Body of pancreas (tissue), 4 donors: Measurements from ENCODE around the gene RPTOR. TPM values are rescaled to one million over a fixed set of nuclear protein-coding genes. Genes with fewer than 3 reads are reported as not detected.

Experiments used
- ATAC-seq: fragments of 150-250 bp; one replicate; pipeline ENCODE4 v1.9.1; 2016
- DNase-seq, 4 donors: peaks; one replicate each; pipeline ENCODE4 v3.0.0-alpha.2; 2019
- H3K27ac ChIP-seq, 4 donors: fragments of 200-600 bp; sonication (generic); 1 replicate in 3 of 4; 2 replicates in 1 of 4; pipeline versions ENCODE4 v1.5.1 to v1.6.1; 2016 to 2019; ENCODE audit warnings: mild to moderate bottlenecking in 1 of 4, mixed read lengths in 1 of 4, moderate library complexity in 1 of 4
- H3K27me3 ChIP-seq, 2 donors: fragments of 200-600 bp; sonication (generic); one replicate each; pipeline ENCODE4 v1.6.0; 2016; ENCODE audit warnings: mild to moderate bottlenecking in 1 of 2
- H3K36me3 ChIP-seq, 2 donors: fragments of 200-600 bp; sonication (generic); replicated peaks in 1 of 2; 2 replicates each; pipeline ENCODE4 v1.5.1; 2016; ENCODE audit warnings: low read depth in 2 of 2; ENCODE audit not compliant: insufficient read depth in 1 of 2
- H3K4me1 ChIP-seq: fragments of 200-600 bp; sonication (generic); one replicate; pipeline ENCODE4 v1.6.0; 2016
- H3K4me3 ChIP-seq, 2 donors: fragments of 200-600 bp; sonication (generic); 1 replicate in 1 of 2; 2 replicates in 1 of 2; pipeline ENCODE4 v1.5.1; 2016 to 2019
- H3K9me3 ChIP-seq, 3 donors: fragments of 200-600 bp; sonication (generic); 1 replicate in 2 of 3; 2 replicates in 1 of 3; pipeline ENCODE4 v1.5.1; 2016
- CTCF ChIP-seq, 7 experiments: fragments of 450-650 bp in 4 of 7; fragments of 200-600 bp in 3 of 7; sonication (generic) in 3 of 7; IDR thresholded peaks; one replicate each; pipeline ENCODE4 v1.5.1; 2016 to 2019; ENCODE audit warnings: antibody characterized with exemption in 7 of 7
- POLR2A ChIP-seq, 3 donors: fragments of 450-650 bp; IDR thresholded peaks; one replicate each; pipeline ENCODE4 v1.6.1; 2016; ENCODE audit warnings: antibody characterized with exemption in 3 of 3, mild to moderate bottlenecking in 2 of 3
- WGBS, 2 donors: methylation state at CpG; one replicate each; pipeline ENCODE4 v1.1.5; 2017; 5-methylcytosine and 5-hydroxymethylcytosine counted together
- intact Hi-C: fragments of 100-400 bp; cut with DNase I; formaldehyde crosslinking; loops from one replicate; pipeline ENCODE4 v1.15.1; 2023
- total RNA-seq, 2 donors: library from RNA; depleted of rRNA; stranded (reverse); fragments of >200 nt; gene quantifications; one replicate each; pipeline ENCODE4 v1.1.0, GENCODE V29; 2016

Gene RPTOR
- total RNA-seq, 2 donors from 2014 or later: 22.3 to 34.3 TPM

GRCh38 chr17:80738987-80739730 lies 194.5 kb downstream of the RPTOR start:
- Histone ChIP-seq H3K4me3 (no peak overlapping the region), H3K27ac (no peak overlapping the region), H3K27me3 (no peaks in the 10 kb centered on the region), H3K9me3 (no peaks in the 10 kb centered on the region), H3K4me1 (no peaks in the 10 kb centered on the region), H3K36me3 (no peaks in the 10 kb centered on the region)
- no peak for ATAC-seq
- no peak for TF ChIP-seq POLR2A (IDR thresholded peaks at IDR 0.05)
- TF ChIP-seq CTCF (IDR thresholded peaks at IDR 0.05): no peak
- intact Hi-C loops: no loop called here
- 90 to 92% methylated on average over 17 to 21 of the region's 21 CpGs for WGBS, 2 donors
- no peak for DNase-seq

- Histone ChIP-seq H3K4me1 (no peaks in the 10 kb centered on the region), H3K36me3 (no peaks in the 10 kb centered on the region), H3K9me3 (no peaks in the 10 kb centered on the region), H3K4me3 (no peak overlapping the region), H3K27ac (no peak overlapping the region), H3K27me3 (no peaks in the 10 kb centered on the region)
- WGBS, 2 donors: 64% methylated on average over 3 of the region's 3 CpGs
- ATAC-seq (no peak), DNase-seq (no peak)
- no peak for TF ChIP-seq POLR2A (IDR thresholded peaks at IDR 0.05)
- TF ChIP-seq CTCF (IDR thresholded peaks at IDR 0.05): no peak
- intact Hi-C loops: no loop called here
Measured at GRCh38 chr17:80740141-80740540, 195.5 kb downstream of the RPTOR start.

- Histone ChIP-seq H3K9me3 (no peaks in the 10 kb centered on the region), H3K4me3 (no peak overlapping the region), H3K36me3 (no peaks in the 10 kb centered on the region), H3K4me1 (no peaks in the 10 kb centered on the region), H3K27ac (no peak overlapping the region), H3K27me3 (no peaks in the 10 kb centered on the region)
- no peak for DNase-seq
- WGBS, 2 donors: 91 to 94% methylated on average over 8 of the region's 8 CpGs
- no peak for ATAC-seq
- no peak for TF ChIP-seq POLR2A (IDR thresholded peaks at IDR 0.05)
- no peak for TF ChIP-seq CTCF (IDR thresholded peaks at IDR 0.05)
- intact Hi-C loops: no loop called here
Measured at GRCh38 chr17:80742091-80742490, 197.5 kb downstream of the RPTOR start.

GRCh38 chr17:80742581-80743180 lies 198.0 kb downstream of the RPTOR start:
- Histone ChIP-seq H3K4me3 (no peak overlapping the region), H3K36me3 (no peaks in the 10 kb centered on the region), H3K4me1 (no peaks in the 10 kb centered on the region), H3K27ac (no peak overlapping the region), H3K9me3 (no peaks in the 10 kb centered on the region), H3K27me3 (no peaks in the 10 kb centered on the region)
- intact Hi-C loops: no loop called here
- 65 to 91% methylated on average over 7 of the region's 7 CpGs for WGBS, 2 donors
- ATAC-seq (no peak), DNase-seq (no peak)
- TF ChIP-seq CTCF (IDR thresholded peaks at IDR 0.05) (peak in 1 of 7 experiments; percentile 9), POLR2A (IDR thresholded peaks at IDR 0.05) (no peak)
